HG03558 (cell line): ENCODE measurements around the gene CACNA1C.
"Not testable (repeated sequence)": the region's sequence is repeated elsewhere in the genome, so short reads cannot be mapped to it uniquely, and the experiment has no call there.

Experiments used
- ATAC-seq: cut with Tn5 transposase; IDR thresholded peaks from one replicate; pipeline ENCODE4 v1.9.1; 2021; ENCODE audit warnings: moderate number of reproducible peaks; ENCODE audit not compliant: unreplicated experiment; ENCODE audit errors: extremely low read depth

Gene CACNA1C

GRCh38 chr12:2070440-2071045 lies 17.8 kb downstream of the CACNA1C start:
- ATAC-seq = no peak

GRCh38 chr12:2074792-2075191 lies 22.0 kb downstream of the CACNA1C start:
- ATAC-seq = no peak

- no peak for ATAC-seq
These were observed 22.9 kb downstream of the CACNA1C start for GRCh38 chr12:2075508-2076195.

GRCh38 chr12:2076196-2076570 lies 23.4 kb downstream of the CACNA1C start:
- no peak for ATAC-seq

- ATAC-seq = no peak
These were observed 23.9 kb downstream of the CACNA1C start for GRCh38 chr12:2076728-2077127.

- no peak for ATAC-seq
These were observed 27.8 kb downstream of the CACNA1C start for GRCh38 chr12:2080604-2081003.

- ATAC-seq = no peak
These were observed 29.5 kb downstream of the CACNA1C start for GRCh38 chr12:2082321-2082720.

- ATAC-seq = no peak
These were observed 30.2 kb downstream of the CACNA1C start for GRCh38 chr12:2083008-2083407.

GRCh38 chr12:2083561-2083960 lies 30.8 kb downstream of the CACNA1C start:
- ATAC-seq = no peak

- ATAC-seq = no peak
These were observed 31.9 kb downstream of the CACNA1C start for GRCh38 chr12:2084553-2085296.

GRCh38 chr12:2092354-2092753 lies 39.6 kb downstream of the CACNA1C start:
- ATAC-seq = no peak

- ATAC-seq = no peak
These were observed 40.1 kb downstream of the CACNA1C start for GRCh38 chr12:2092890-2093289.

GRCh38 chr12:2094597-2094996 lies 41.8 kb downstream of the CACNA1C start:
- no peak for ATAC-seq

GRCh38 chr12:2095878-2096277 lies 43.1 kb downstream of the CACNA1C start:
- ATAC-seq = no peak

- ATAC-seq = no peak
These were observed 44.8 kb downstream of the CACNA1C start for GRCh38 chr12:2097617-2098016.

GRCh38 chr12:2098852-2099251 lies 46.1 kb downstream of the CACNA1C start:
- ATAC-seq = no peak

GRCh38 chr12:2099595-2099994 lies 46.8 kb downstream of the CACNA1C start:
- ATAC-seq = no peak

GRCh38 chr12:2101359-2101758 lies 48.6 kb downstream of the CACNA1C start:
- no peak for ATAC-seq

GRCh38 chr12:2101771-2102170 lies 49.0 kb downstream of the CACNA1C start:
- ATAC-seq = no peak

GRCh38 chr12:2102736-2103135 lies 49.9 kb downstream of the CACNA1C start:
- not testable (repeated sequence) for ATAC-seq

- not testable (repeated sequence) for ATAC-seq
These were observed 52.6 kb downstream of the CACNA1C start for GRCh38 chr12:2105387-2105786.
